Activated T-helper 1 cell treated with anti-CD3 and anti-CD28 coated beads, Interleukin-2, amount 50 U/mL, for 16 hours (primary cell): Measurements from ENCODE around the gene TMPRSS4.
"Not testable (repeated sequence)": the region's sequence is repeated elsewhere in the genome, so short reads cannot be mapped to it uniquely, and the experiment has no call there.

Experiments
- DNase-seq, 2 donors: peaks; one replicate each; pipeline ENCODE4 v3.0.0-alpha.2; 2020; ENCODE audit warnings: low read depth in 1 of 2, low spot score in 1 of 2

Gene TMPRSS4

GRCh38 chr11:118055966-118056365 is 20.9 kb upstream of the TMPRSS4 start:
- DNase-seq = no peak

- no peak for DNase-seq
Measured at GRCh38 chr11:118056806-118057205, 20.1 kb upstream of the TMPRSS4 start.

GRCh38 chr11:118057251-118058145 is 19.4 kb upstream of the TMPRSS4 start:
- DNase-seq = no peak

- DNase-seq = no peak
Measured at GRCh38 chr11:118058311-118059245, 18.3 kb upstream of the TMPRSS4 start.

GRCh38 chr11:118059246-118059940 is 17.5 kb upstream of the TMPRSS4 start:
- no peak for DNase-seq

GRCh38 chr11:118060081-118060661 is 16.7 kb upstream of the TMPRSS4 start:
- no peak for DNase-seq

- DNase-seq = no peak
Measured at GRCh38 chr11:118060869-118061268, 16.0 kb upstream of the TMPRSS4 start.

- no peak for DNase-seq
Measured at GRCh38 chr11:118061586-118062125, 15.2 kb upstream of the TMPRSS4 start.

GRCh38 chr11:118062181-118062580 is 14.7 kb upstream of the TMPRSS4 start:
- DNase-seq = not testable (repeated sequence)

- DNase-seq = not testable (repeated sequence)
Measured at GRCh38 chr11:118062631-118063030, 14.2 kb upstream of the TMPRSS4 start.

GRCh38 chr11:118064956-118065355 is 11.9 kb upstream of the TMPRSS4 start:
- DNase-seq = no peak

- DNase-seq = no peak
Measured at GRCh38 chr11:118065384-118065783, 11.5 kb upstream of the TMPRSS4 start.

- no peak for DNase-seq
Measured at GRCh38 chr11:118067006-118067405, 9.9 kb upstream of the TMPRSS4 start.

- DNase-seq = no peak
Measured at GRCh38 chr11:118068206-118068944, 8.5 kb upstream of the TMPRSS4 start.

GRCh38 chr11:118068945-118069612 is 7.8 kb upstream of the TMPRSS4 start:
- DNase-seq = no peak

GRCh38 chr11:118071416-118072030 is 5.4 kb upstream of the TMPRSS4 start:
- DNase-seq = no peak

GRCh38 chr11:118073554-118073953 is 3.3 kb upstream of the TMPRSS4 start:
- no peak for DNase-seq

- DNase-seq = no peak
Measured at GRCh38 chr11:118074091-118074685, 2.7 kb upstream of the TMPRSS4 start.

GRCh38 chr11:118074785-118075184 is 2.1 kb upstream of the TMPRSS4 start:
- no peak for DNase-seq
